Fibroblast of lung (primary cell): Measurements from ENCODE around the gene WDR64. TPM values are rescaled to one million over a fixed set of nuclear protein-coding genes. Genes with fewer than 3 reads are reported as not detected.

Source experiments
- DNase-seq, 2 donors: peaks; one replicate each; pipeline versions ENCODE4 v3.0.0 to v3.0.0-alpha.2; 2010; ENCODE audit warnings: low read depth in 2 of 2
- H2AFZ ChIP-seq: 2 replicates; pipeline ENCODE4 v1.5.1; 2012; ENCODE audit warnings: low read length, control low read depth, inconsistent platforms
- H3K27ac ChIP-seq: 2 replicates; pipeline ENCODE4 v1.5.1; 2011; ENCODE audit warnings: low read length, control low read depth; ENCODE audit not compliant: insufficient read depth
- H3K27me3 ChIP-seq: 2 replicates; pipeline ENCODE4 v1.5.1; 2011; ENCODE audit warnings: mild to moderate bottlenecking, low read length; ENCODE audit not compliant: control insufficient read depth, insufficient read depth
- H3K36me3 ChIP-seq: 2 replicates; pipeline ENCODE4 v1.5.1; 2011; ENCODE audit warnings: low read length; ENCODE audit not compliant: control insufficient read depth, insufficient read depth
- H3K4me1 ChIP-seq: 2 replicates; pipeline ENCODE4 v1.5.1; 2011; ENCODE audit warnings: low read length; ENCODE audit not compliant: control insufficient read depth, insufficient read depth; ENCODE audit errors: extremely low read depth
- H3K4me2 ChIP-seq: 2 replicates; pipeline ENCODE4 v1.5.1; 2011; ENCODE audit warnings: low read length, control low read depth; ENCODE audit not compliant: insufficient read depth; ENCODE audit errors: extremely low read depth
- H3K4me3 ChIP-seq, 4 experiments: fragments of 200-600 bp in 1 of 4; sonication (generic) in 1 of 4; replicated peaks in 1 of 4; 2 replicates each; pipeline ENCODE4 v1.5.1; 2011 to 2016; ENCODE audit warnings: low read length in 4 of 4, low read depth in 3 of 4, mild to moderate bottlenecking in 3 of 4, control low read depth in 2 of 4, inconsistent platforms in 1 of 4, mixed read lengths in 1 of 4; ENCODE audit not compliant: insufficient read depth in 1 of 4; ENCODE audit errors: control extremely low read depth in 1 of 4
- H3K79me2 ChIP-seq: 2 replicates; pipeline ENCODE4 v1.5.1; 2012; ENCODE audit warnings: mild to moderate bottlenecking, low read length, inconsistent platforms; ENCODE audit not compliant: control insufficient read depth, insufficient read depth
- H3K9ac ChIP-seq: 2 replicates; pipeline ENCODE4 v1.5.1; 2011; ENCODE audit warnings: mild to moderate bottlenecking, low read length, control low read depth; ENCODE audit not compliant: insufficient read depth
- H3K9me3 ChIP-seq: 2 replicates; pipeline ENCODE4 v1.5.1; 2012; ENCODE audit warnings: low read depth, low read length; ENCODE audit not compliant: control insufficient read depth, insufficient read depth
- H4K20me1 ChIP-seq: 2 replicates; pipeline ENCODE4 v1.5.1; 2011; ENCODE audit warnings: low read length; ENCODE audit not compliant: control insufficient read depth, insufficient read depth; ENCODE audit errors: extremely low read depth
- CTCF ChIP-seq, 2 donors: IDR thresholded peaks in 1 of 2; conservative IDR thresholded peaks in 1 of 2; 1 replicate in 1 of 2; 2 replicates in 1 of 2; pipeline ENCODE4 v1.5.1; 2011 to 2012; ENCODE audit warnings: low read length in 2 of 2, control low read depth in 1 of 2, inconsistent platforms in 1 of 2, low read depth in 1 of 2, mild to moderate bottlenecking in 1 of 2
- EZH2 ChIP-seq: IDR thresholded peaks from 2 replicates; pipeline ENCODE4 v1.5.1; 2012; ENCODE audit warnings: low read length, control low read depth, mild to moderate bottlenecking; ENCODE audit errors: missing control alignments
- polyA plus RNA-seq, 2 donors: library from polyadenylated mRNA; depleted of rRNA in 1 of 2; stranded (reverse) in 1 of 2; unstranded in 1 of 2; fragments of >200 nt; gene quantifications; 2 replicates each; pipeline ENCODE4 v1.2.1, GENCODE V29; 2011 to 2012; ENCODE audit warnings: missing spikeins in 1 of 2
- total RNA-seq: library from RNA; depleted of rRNA; stranded (reverse); fragments of >200 nt; gene quantifications from 2 replicates; pipeline ENCODE4 v1.2.1, GENCODE V29; 2014

The WDR64 gene
- total and polyA plus RNA-seq, 2 donors (not counting 1 experiment from before 2014, with no cell fraction given): not detected

DNA sequence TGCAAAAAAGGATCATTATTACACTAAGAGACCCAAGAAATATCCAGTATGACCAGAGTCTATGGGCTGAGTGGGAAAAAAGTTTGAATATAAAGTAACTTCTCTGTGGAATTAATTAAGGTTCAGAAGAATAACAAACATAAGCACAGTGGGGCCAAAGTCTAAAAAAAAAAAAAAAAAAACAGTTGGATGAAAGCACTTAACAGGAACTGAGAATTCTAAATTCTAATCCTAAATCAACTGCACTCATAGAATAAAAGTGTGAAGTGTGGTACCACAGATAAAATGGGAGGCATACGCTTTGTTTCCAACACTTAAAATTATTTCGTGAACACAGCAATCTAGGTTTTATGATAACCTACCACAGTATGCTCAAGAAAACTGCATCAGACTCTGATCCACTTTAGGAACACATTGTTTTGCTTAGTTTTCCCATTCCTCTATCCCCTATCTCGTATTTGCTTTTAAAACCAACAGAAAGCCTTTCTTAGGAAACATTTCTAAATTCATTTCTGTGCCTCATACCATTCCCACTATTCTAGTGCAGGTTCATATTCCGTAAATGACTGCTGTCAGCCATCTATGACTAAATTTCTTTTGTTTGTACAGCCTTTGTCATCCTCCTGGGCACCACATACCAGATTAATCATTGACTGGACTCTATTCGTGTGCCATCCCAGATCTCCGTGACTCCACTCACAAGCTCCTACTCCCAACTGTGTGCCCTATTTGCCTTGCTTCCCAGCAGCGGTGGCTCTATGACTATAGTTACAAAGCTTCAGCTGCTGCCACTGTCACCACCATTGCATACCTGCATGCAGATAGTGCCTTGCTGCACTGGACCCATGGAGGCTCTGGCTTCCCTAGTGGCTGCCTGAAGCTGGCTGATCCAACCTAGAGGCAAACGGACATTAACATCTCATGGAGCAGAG lies 36.8 kb upstream of the WDR64 start:
- no peak overlapping the region for H3K27ac ChIP-seq
- H3K4me3 ChIP-seq: no peak overlapping the region
- no peaks in the 10 kb centered on the region for H3K9me3 ChIP-seq
- H3K4me2 ChIP-seq: no peak overlapping the region
- no peaks in the 10 kb centered on the region for H3K79me2 ChIP-seq
- TF ChIP-seq CTCF (conservative IDR thresholded peaks at IDR 0.05 in 1 of 2, IDR thresholded peaks at IDR 0.05 in 1 of 2; ENCODE audit: low read depth in 1 of 2, low read length in 2 of 2): no peak
- no peak for TF ChIP-seq EZH2
- H2AFZ ChIP-seq: no peak overlapping the region
- H3K9ac ChIP-seq: no peak overlapping the region
- DNase-seq: peak in 1 of 2 donors; percentile 27
- H3K36me3 ChIP-seq: no peaks in the 10 kb centered on the region
- H3K27me3 ChIP-seq: no peaks in the 10 kb centered on the region
- H3K4me1 ChIP-seq: peaks cover 9% of the 10 kb centered on the region
- no peaks in the 10 kb centered on the region for H4K20me1 ChIP-seq

- Histone ChIP-seq H3K36me3 (peaks cover 2% of the 10 kb centered on the region), H3K4me2 (no peak overlapping the region), H3K9ac (no peak overlapping the region), H2AFZ (no peak overlapping the region), H3K27me3 (no peaks in the 10 kb centered on the region), H4K20me1 (no peaks in the 10 kb centered on the region), H3K9me3 (no peaks in the 10 kb centered on the region), H3K4me3 (no peak overlapping the region), H3K4me1 (no peaks in the 10 kb centered on the region), H3K27ac (no peak overlapping the region), H3K79me2 (no peaks in the 10 kb centered on the region)
- no peak for TF ChIP-seq EZH2
- no peak for TF ChIP-seq CTCF (conservative IDR thresholded peaks at IDR 0.05 in 1 of 2, IDR thresholded peaks at IDR 0.05 in 1 of 2; ENCODE audit: low read depth in 1 of 2, low read length in 2 of 2)
- DNase-seq: no peak
Observed at GRCh38 chr1:241617426-241617825, 34.7 kb upstream of the WDR64 start.

GRCh38 chr1:241622669-241623068 lies 29.4 kb upstream of the WDR64 start:
- Histone ChIP-seq H3K79me2 (no peaks in the 10 kb centered on the region), H2AFZ (no peak overlapping the region)
- no peak for DNase-seq

More at GRCh38 chr1:241622669-241623068, 29.4 kb upstream of the WDR64 start:
- Histone ChIP-seq H3K4me3 (no peak overlapping the region), H3K4me2 (no peak overlapping the region), H3K9me3 (no peaks in the 10 kb centered on the region), H3K4me1 (no peaks in the 10 kb centered on the region), H4K20me1 (no peaks in the 10 kb centered on the region), H3K27ac (no peak overlapping the region), H3K36me3 (peaks cover 2% of the 10 kb centered on the region), H3K27me3 (no peaks in the 10 kb centered on the region), H3K9ac (no peak overlapping the region)
- TF ChIP-seq EZH2 (no peak), CTCF (conservative IDR thresholded peaks at IDR 0.05 in 1 of 2, IDR thresholded peaks at IDR 0.05 in 1 of 2; ENCODE audit: low read depth in 1 of 2, low read length in 2 of 2) (no peak)
